Nucleus accumbens (tissue), 56 donors: ENCODE data around the gene PHEX.

Experiments
- DNase-seq, 56 donors: peaks; one replicate each; lab custom pipeline; 2025; lab: John Stamatoyannopoulos, UW

The PHEX gene

DNA sequence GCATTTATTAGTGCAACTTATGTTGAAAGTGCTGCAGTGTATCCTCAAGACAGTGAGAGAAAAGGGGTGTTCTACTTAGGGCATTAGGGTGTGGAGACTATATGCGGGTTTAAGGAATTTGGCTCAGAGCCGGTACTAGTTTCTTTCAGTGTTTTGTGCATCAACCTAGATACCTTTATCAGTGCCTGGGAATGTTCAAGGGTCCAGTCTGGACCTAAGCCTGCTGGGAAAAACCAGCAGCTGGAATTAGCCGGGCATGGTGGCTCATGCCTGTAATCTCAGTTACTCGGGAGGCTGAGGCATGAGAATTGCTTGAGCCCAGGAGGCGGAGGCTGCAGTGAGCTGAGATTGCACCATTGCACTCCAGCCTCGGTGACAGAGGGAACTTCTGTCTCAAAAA is 7.4 kb downstream of the PHEX start:
- DNase-seq = no peak

DNA sequence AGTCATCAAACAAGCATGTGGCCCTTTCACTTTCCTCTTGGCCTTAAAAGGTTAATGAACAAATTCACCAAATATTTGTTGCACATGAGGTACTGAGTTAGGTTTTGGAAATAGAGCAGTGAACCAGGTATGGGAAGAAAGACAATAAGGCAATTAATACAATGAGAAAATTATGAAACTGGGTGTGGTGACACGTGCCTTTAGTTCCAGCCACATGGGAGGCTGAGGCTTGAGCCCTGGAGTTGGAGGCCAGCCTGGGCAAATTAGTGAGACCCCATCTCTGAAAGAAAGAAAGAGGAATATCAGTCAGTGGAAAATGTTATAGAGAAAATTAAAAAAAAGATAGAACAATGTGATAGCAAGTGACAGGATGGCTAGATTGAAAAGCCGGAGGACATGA is 8.1 kb downstream of the PHEX start:
- no peak for DNase-seq

DNA sequence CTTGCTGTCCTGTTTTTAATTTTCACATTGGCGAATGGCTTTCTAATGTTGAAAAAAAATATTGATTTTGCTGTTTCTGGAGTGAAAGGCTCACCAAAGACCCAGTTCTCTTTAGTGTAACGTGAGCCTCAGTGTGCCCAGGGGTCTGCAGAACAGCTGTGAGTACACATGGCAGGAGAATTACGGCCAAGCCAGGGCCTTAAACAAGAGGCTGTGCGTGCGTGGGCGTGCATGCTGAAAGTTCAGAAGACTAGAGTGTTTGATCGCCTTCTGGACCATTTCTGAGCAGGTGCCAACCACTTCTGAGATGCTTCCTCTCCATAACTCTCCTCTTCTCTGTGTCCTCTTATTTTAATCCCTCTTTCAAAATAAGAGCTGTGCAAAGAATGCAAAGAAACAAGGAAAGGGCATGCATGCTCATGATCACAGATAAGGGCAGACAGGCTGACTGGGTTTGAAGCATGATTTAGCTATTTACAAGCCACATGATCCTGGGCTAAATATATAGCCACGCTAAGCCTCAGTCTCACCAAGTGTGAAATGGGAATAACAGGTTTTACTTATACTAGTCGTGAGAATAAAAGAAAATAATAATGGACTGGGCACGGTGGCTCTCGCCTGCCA is 9.9 kb downstream of the PHEX start:
- DNase-seq = no peak

DNA sequence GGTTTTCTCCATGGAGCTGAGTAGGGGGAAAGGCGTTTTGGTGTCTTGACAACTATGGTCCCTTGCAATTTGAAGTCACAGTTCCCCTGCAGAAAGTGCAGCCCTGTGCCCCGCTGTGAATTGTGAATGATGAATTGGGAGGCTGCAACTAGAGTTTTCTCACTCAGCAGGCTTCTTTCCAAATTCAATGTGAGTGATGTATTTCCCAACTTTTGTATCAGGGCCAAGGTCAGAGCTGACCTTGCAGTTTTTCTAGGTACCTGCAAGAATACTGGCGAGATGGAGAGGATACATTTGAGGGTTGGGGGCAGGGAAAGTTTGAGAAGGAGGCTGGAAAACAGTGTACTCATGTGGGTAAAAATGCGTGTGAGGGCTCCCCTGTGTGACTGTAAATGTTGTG is 11.7 kb downstream of the PHEX start:
- no peak for DNase-seq

DNA sequence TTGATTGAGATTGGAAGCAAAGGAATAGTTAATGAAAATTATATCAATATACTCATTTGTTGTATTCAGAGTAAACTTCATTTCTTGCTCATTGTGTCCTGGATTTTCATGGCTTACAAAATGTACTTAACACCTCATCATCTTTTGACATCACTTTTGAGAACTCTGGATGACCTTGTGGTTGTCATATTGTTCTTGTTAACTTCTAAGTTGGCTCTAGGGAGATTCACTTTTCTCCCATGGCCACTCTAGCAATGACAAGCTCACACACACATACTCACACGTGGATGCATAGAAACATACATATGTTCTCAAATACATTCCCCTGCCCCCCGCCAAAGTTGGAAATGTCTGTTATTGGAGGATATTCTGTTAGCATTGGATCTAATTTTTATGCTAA is 15.3 kb downstream of the PHEX start:
- DNase-seq = no peak

DNA sequence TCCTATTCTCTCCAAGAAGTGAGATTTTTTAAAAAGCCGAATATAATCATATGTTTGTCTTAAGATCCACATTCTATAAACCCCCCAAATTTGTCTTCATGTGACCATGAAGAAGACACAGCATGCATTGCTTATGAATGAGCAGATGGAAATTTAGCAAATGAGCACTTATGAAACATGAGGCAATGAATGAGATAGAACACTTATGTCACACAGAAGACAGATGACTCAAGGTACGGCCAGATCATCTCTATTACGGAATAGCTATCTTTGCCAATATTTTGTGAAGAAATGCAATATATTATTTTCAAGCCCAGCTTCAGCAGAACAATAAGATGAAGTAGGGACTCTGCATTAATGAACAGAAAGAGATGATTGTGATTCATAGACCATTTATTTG is 21.4 kb downstream of the PHEX start:
- no peak for DNase-seq

DNA sequence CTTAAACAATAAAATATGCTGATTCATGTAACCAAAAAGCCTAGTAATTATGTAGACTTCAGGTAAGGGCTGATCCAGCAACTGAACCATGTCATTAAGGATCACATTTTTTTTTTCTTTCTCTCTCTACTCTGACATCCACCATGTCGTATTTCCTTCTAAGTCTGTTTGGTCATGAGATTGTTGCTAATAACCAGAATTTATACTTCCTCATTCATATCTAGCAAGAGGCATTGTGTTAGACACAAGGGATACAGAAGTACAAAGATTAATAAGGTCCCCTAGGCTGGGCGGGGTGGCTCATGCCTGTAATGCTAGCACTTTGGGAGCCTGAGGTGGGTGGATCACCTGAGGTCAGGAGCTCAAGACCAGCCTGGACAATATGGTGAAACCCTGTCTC is 24.1 kb downstream of the PHEX start:
- DNase-seq = no peak

DNA sequence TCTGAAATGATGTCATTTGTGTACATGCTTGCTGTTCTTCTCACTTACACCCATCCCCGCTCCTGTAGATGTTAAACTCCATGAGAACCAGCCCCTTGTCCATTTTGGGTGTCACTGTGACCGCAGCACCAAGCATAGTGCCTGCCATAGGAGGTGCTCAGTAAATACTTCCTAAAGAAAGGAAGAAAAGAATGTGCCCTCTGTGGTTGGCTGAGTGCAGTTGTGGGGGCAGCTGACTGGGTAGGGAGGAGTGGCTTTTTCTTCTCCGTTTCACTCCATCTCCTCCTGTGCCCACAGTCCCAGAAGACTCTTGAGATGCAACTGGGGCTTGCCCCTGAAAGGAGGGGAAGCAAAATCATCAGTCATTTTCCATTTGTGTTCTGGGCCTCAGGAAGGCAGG is 25.5 kb downstream of the PHEX start:
- no peak for DNase-seq

DNA sequence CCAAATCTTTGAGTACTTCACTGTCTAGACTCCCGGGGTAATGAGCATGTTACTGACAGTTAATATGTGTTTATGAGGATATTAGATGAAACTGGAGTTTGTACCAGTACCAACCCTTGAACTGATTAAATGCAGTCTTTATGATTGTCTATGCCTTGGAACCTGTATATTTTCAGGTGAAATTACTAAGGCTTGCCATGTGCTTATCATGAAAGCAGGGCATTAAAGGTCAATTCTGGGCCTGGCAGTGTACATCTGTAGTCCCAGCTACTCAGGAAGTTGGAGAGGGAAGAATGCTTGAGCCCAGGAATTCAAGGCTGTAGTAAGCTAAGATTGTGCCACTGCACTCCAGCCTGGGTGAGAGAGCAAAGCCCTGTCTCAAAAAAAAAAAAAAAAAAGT is 27.6 kb downstream of the PHEX start:
- DNase-seq = no peak

DNA sequence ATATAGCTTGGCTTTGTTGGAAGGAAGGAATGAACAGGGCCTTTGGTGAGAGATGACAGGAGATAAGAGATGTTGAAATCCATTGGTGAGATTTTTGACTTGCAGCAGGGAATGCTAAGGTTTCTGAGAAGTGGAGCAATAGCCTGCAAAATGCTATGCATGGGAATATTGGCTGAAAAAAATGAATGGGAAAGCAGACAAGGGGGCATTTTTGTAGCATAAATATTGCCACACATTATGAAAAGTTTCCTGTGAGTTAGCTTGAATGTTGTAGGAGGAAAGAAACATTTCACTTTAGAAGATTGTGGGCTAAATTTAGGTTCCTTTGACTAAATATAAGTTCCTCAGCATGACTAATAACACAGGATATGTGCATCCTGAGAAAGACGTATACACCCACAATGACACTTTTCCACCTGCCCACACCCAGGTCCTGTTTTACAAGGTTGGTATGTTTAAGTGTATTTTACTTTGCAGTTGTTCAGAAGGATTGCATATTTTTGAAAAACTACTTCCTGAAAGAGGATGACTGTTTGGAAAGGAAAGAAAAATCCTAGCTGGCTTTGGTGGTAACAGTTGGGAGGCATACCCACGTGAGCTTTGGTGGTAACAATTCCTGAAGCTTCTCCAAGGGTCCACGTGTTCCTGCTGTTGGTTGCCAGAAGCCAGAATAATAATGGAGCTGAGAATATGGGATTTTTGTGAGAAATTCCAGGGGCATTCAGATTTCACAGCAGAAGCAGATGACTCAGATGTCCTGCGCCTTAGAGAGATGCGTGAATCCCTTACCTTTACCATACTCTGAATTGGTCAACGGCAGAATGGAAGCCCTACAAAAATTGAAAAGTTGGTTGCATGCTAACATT is 28.5 kb downstream of the PHEX start:
- peak in 4 of 56 donors; percentile 1 to 5 (median 4) for DNase-seq

DNA sequence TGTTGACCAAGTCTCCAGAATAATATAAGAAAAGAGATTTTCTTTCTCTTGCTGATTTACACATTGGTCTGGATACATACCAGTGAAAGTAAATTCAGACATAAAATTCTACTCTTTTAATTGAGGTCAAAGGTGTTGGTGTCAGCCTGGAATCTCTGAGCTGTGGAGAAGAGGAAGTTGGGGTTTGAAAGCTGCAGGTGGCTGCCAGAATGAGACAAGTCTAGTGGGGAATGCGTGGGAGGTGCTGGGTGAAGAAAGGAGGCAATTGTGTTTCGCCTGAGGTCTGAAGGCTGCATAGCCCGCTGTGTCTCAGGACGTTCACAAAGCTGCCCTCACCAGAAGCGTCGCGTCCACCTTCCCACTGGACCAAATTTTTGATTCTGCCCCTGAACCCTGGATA is 31.2 kb downstream of the PHEX start:
- DNase-seq = no peak

DNA sequence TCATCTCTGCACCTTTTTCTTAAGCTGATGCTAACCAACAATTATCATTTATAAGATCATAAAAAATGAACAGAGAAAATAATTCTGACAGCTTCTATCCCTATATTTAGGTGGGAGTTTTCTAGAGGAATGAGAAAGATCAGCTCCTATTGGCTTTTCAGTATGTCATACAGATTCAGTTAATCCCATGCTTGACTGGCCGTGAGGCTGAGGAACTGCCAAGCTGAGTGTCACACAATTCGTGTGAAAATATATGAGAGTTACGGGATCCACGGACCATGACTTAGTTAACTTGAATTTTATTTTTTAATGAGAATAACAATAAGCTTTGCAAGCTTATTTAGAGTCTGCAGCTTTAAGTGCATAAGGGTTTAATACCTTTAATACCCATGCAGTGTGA is 37.5 kb downstream of the PHEX start:
- no peak for DNase-seq

DNA sequence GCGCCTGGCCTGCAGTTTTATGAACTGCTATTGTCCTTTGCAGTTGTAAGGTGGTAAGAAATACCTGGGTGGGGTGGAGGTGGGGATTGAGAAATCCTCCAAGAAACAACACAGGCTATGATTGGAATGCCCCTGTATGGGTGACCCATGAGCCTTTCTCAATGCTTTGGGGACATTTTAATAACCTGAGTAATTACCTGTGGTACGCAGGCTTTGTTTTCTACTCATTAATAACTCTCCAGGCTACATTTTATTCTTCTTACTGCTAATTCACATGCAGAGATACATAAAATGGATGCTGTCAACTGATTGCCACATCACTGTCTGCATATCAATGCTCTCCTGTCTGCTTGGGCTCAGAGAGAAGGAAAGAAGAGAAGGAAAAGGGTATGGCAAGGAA is 41.8 kb downstream of the PHEX start:
- no peak for DNase-seq

DNA sequence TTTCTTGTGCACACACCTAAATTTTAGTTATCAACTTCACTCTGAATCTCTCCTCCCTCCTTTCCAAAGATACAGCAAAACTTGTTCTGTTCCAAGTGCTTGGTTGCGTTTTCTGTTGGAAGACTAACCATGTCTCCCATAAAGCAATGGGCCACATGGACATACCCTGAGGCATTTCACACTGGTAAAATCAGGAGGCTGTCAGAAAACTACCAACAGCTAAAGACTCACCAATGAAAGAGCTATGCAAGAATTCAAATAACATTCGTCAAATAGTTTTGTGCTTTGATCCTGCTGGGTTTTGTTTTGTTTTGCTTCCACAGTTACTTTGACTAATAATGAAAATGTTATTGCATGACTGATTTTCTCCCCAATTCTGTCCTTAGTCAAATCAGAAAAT is 46.0 kb downstream of the PHEX start:
- no peak for DNase-seq

DNA sequence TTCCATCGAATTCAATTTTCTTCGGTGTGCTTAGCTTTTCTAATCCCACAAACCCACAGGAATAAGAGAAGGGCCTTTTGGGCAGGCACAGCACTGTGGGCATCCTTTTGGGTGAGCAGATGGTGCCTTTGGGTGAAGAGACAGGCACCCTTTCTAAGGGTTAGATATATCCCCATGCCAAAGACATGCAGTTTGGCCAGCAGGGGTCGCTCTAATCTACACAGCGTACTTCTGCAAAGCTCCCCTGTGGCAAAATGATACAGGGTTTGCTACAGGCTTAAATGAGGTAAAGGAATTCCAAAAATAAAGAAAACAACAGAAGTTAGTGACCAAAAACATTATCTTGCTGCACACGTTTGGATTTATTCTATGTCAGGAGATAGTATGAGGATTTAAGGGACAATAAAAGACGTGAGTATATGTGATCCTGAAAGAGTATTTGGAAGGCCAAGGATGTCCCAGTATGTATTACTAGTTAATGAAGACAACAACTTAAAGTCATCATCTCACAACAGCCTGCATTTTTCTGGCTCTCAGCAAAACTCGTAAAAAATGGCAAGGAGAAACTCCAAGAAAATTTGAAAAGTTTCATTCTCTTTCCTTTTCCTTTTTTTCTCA is 49.5 kb downstream of the PHEX start:
- DNase-seq = peak in 5 of 56 donors; percentile 0 to 18 (median 1)

DNA sequence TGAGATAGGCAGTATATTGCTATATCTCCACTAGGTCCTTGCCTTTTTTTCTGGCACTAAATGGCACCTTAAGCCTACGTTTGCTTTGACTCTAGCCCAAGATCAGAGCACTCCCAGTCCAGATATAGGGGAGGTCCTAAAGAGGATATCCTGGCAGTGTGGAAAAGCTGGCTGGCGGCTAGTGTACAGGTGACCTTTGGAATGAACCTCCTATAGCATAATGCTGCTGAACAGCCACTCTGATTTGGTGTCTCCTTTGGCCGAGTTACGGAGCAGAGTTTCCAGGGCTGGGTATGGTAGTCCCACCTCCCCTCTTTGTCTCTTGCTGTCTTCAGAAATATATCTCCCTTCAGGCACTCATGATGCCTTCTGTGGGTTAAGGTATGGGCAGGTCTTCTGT is 53.9 kb downstream of the PHEX start:
- DNase-seq = no peak

DNA sequence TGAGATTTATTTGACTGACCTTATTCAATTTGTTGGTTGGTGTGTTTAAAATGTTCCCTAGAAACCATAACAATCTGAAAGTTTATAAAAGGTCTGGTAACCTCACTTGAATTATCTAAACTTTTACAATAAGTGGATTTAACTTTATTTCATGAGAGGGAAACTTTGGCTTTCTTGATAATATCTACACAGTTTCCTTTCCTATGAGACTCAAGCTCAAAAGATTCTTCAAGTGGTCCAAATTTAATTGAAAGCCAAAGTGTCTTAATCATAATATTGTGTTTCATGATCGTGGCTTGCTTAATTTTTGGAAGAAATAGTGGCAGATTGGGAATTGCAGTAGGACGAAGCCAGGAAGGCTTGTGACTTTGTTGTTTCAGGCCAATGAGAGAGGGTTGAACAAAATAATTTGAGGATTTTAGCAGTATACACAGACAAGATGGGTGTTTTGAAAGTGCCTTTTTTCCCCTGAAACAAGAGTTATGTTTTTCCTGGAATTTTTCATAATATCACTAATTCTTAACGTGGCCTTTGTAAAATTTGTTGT is 55.0 kb downstream of the PHEX start:
- DNase-seq = no peak

DNA sequence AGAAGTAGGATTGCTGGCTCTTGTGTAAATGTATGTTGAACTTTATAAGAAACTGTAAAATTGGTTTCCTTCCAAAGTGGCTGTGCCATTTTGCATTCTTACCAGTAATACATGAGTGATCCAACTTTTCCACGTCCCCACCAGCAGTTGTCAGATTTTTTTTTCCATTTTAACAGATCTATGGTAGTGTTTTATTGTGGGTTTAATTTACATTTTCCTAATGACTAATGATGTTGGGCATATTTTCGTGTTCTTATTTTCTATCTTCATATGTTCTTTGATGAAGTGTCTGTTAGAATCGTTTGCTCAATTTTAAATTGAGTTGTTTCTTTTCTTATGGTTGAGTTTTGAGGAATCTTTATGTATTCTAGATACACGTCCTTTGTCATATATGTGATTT is 56.2 kb downstream of the PHEX start:
- no peak for DNase-seq

DNA sequence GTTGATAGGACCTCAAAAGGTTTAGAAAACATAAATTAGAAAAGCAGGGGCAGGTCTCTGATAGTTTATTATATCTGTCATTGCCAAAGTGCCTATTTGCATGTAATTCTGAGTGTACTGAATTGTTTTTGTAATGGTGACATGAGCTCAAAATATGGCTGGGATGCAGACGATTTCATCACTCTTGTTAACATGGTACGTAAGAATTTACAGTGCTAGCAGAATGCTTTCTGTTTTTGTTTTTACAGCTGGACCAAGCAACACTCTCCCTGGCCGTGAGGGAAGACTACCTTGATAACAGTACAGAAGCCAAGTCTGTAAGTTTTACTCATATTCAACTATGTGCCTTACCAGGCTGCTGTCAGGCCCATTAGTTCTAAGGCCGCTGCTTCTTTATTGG is 58.1 kb downstream of the PHEX start:
- no peak for DNase-seq

DNA sequence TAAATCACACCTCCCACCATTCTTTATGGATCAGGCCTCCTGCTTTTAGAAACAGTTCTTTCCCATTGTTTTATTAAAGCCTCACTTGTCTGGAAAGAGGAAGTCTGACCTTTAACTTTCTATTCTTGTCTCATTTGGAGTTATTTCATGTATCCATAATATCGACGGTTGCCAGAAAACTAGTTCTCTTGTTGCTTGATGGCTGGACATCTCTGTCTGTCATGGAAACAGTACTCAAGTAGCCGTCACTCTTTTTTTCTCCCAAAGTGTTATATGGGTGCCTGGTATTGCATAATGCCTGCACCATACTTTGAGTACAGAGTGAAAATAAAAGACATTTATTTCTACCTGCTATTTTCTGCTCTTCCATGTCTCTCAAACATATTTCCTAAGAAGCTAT is 61.4 kb downstream of the PHEX start:
- DNase-seq = no peak

DNA sequence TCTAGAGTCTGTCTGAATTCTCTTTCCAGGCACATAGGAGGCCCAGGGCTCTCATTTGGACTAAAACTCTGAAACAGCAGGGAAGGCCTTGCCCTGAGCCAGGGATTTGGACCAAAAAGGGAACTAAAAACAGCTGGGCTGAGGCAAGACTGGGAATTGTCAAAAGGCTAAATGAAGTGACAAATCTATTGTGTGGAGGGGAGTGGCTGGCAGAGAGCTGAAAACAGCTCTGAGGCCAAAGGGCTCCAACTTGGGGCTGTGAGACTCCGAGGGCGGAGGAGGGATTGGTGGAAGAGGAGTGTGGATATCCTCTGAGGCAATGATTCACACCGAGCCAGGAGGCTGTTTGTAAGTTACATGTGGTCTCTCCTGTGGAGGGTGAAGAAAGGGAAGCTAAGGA is 63.2 kb downstream of the PHEX start:
- DNase-seq = no peak

DNA sequence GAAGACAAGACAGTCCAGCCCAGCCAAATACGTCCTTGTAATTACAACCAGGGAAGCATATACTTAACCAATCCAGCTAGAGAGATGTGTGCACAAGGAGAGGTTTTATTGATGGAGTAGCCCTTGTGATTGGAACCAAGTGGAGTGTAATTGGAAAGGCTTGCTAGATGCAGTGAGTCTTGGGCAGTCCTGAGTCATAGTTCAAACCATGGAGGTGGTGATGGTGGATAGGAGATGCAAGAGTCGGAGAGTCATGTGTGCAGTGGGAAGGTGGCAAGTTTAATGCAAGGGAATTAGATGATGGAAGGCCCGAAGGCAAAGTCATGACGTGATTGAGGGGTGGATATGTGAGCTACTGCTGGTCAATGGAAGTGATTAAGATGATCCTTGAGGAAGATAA is 63.7 kb downstream of the PHEX start:
- no peak for DNase-seq
